Neuron (in vitro differentiated cells): ENCODE measurements around the gene ZNF600.
A peak's percentile ranks its signal among the peaks of the same experiment; 100 is the strongest.
"Not testable (repeated sequence)": the region's sequence is repeated elsewhere in the genome, so short reads cannot be mapped to it uniquely, and the experiment has no call there.

Source experiments
- H2AFZ ChIP-seq: one replicate; pipeline ENCODE4 v1.6.1; 2013; ENCODE audit warnings: low read depth, mild to moderate bottlenecking, inconsistent platforms, low read length, moderate library complexity
- H3K27me3 ChIP-seq: one replicate; pipeline ENCODE4 v1.6.1; 2013; ENCODE audit warnings: low read length; ENCODE audit not compliant: insufficient read depth
- H3K36me3 ChIP-seq: one replicate; pipeline ENCODE4 v1.6.1; 2013; ENCODE audit warnings: low read length; ENCODE audit not compliant: insufficient read depth
- H3K4me1 ChIP-seq: one replicate; pipeline ENCODE4 v1.6.1; 2013; ENCODE audit warnings: low read length; ENCODE audit not compliant: insufficient read depth
- H3K4me3 ChIP-seq: 2 replicates; pipeline ENCODE4 v1.5.1; 2013; ENCODE audit warnings: mild to moderate bottlenecking, low read length, moderate library complexity
- H3K9me3 ChIP-seq: one replicate; pipeline ENCODE4 v1.6.1; 2013; ENCODE audit warnings: low read length

Gene ZNF600

DNA sequence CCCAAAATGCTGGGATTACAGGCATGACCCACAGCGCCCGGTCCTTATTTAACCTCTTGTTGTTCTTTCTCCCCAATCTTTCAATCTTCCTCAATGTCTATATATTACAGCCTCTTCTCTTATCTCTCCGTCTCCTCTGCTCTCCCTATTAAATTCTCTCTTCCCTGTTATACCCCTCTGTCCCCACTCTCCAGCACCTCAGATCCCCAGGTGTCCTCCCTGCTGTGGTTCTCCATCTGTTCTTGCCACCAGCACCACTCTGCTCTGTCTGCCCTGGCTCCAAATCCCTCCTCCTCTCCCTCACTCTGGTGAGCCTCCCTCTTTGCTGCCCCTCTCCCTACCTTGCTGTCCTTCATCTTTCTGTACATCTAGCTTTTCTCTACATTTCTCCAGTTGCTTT is 1.1 kb downstream of the ZNF600 start:
- Histone ChIP-seq H3K36me3 (no peaks in the 10 kb centered on the region), H3K4me1 (peaks cover 7% of the 10 kb centered on the region), H3K27me3 (no peaks in the 10 kb centered on the region), H2AFZ (no peak overlapping the region), H3K4me3 (no peak overlapping the region), H3K9me3 (peaks cover 5% of the 10 kb centered on the region)

DNA sequence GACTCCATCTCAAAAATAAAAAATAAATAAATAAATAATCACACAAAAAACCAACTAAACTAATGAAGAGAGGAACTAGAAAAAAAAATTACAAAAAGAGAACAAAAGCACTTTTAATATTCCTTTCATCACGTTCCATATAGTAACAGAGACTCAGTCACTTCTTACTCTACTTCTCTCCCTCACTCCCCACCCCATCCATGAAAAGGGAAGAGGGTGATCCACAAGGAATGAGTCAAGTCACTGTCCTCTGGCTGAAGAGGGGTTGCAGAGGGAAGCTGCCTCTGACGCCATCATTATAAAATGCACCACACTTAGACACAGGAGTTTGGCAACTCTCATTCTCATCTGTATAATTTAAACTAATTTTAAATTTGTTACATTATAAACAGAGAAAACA is 3.7 kb downstream of the ZNF600 start:
- H3K36me3 ChIP-seq, H3K4me1 ChIP-seq, H3K27me3 ChIP-seq, H3K9me3 ChIP-seq, H2AFZ ChIP-seq, H3K4me3 ChIP-seq: not testable (repeated sequence)

- H3K36me3 ChIP-seq: peaks cover 2% of the 10 kb centered on the region
- H3K9me3 ChIP-seq: peaks cover 7% of the 10 kb centered on the region
- H3K27me3 ChIP-seq: no peaks in the 10 kb centered on the region
- H3K4me3 ChIP-seq: no peak overlapping the region
- no peak overlapping the region for H2AFZ ChIP-seq
- no peaks in the 10 kb centered on the region for H3K4me1 ChIP-seq
Observed at GRCh38 chr19:52778811-52779210, 7.8 kb downstream of the ZNF600 start.

DNA sequence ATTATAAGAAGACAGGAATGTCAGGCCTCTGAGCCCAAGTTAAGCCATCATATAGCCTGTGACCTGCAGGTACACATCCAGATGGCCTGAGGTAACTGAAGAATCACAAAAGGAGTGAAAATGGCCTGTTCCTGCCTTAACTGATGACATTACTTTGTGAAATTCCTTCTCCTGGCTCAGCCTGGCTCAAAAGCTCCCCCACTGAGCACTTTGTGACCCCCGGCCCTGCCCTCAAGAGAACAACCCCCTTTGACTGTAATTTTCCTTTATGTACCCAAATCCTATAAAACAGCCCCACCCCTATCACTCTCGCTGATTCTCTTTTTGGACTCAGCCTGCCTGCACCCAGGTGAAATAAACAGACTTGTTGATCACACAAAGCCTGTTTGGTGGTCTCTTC is 30.1 kb downstream of the ZNF600 start:
- H3K9me3 ChIP-seq, H2AFZ ChIP-seq, H3K4me1 ChIP-seq, H3K36me3 ChIP-seq, H3K27me3 ChIP-seq, H3K4me3 ChIP-seq: not testable (repeated sequence)

- Histone ChIP-seq H3K4me1 (peaks cover 2% of the 10 kb centered on the region), H3K36me3 (no peaks in the 10 kb centered on the region), H3K4me3 (no peak overlapping the region), H2AFZ (no peak overlapping the region), H3K27me3 (no peaks in the 10 kb centered on the region), H3K9me3 (no peaks in the 10 kb centered on the region)
Observed at GRCh38 chr19:52749780-52750179, 36.8 kb downstream of the ZNF600 start.

- peak overlapping the region; percentile 21 for H3K4me3 ChIP-seq
- peaks cover 2% of the 10 kb centered on the region for H3K4me1 ChIP-seq
- no peaks in the 10 kb centered on the region for H3K9me3 ChIP-seq
- peak overlapping the region; percentile 3 for H2AFZ ChIP-seq
- no peaks in the 10 kb centered on the region for H3K36me3 ChIP-seq
- no peaks in the 10 kb centered on the region for H3K27me3 ChIP-seq
Observed at GRCh38 chr19:52748336-52748950, 38.1 kb downstream of the ZNF600 start.

DNA sequence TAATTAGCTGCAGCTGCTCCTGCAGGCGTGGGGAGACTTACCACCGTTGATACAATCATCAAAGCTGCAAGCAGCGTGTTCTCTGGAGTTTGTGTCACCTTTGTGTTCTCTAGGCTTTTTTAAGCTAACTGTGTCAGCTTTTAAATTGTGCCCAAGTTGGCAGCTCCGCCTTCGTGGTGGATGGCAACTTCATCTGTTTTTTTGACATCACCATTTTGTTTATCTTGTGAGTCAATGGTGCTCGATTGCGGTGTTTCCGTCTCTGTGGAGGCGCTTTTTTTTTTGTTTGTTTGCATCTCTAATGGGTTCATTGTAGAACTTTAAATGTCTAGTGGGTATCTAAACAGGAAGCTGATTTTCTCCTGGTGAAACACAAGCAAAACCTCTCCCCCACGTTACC is 40.7 kb downstream of the ZNF600 start:
- H3K4me3 ChIP-seq, H3K36me3 ChIP-seq, H2AFZ ChIP-seq, H3K9me3 ChIP-seq, H3K4me1 ChIP-seq, H3K27me3 ChIP-seq: not testable (repeated sequence)

DNA sequence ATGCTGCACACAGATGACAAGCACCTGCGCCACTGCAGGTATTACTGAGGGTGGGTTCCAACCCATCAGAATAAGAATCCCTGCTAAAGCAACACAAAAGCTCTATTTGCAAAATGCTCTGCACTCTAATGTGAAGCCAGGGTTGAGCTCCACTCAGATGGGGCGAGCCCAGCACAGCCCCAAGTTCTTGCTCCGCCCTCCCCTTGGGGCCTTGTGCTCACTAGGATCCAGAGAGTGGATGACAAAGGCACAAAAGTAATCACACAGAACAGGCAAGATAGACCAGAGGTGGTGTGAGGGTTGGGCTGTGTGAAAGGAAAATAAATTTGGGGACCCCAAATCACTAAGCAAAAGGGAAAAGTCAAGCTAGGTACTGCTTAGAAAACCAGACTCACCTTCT is 43.5 kb downstream of the ZNF600 start:
- no peaks in the 10 kb centered on the region for H3K9me3 ChIP-seq
- no peaks in the 10 kb centered on the region for H3K36me3 ChIP-seq
- no peaks in the 10 kb centered on the region for H3K4me1 ChIP-seq
- H3K4me3 ChIP-seq: no peak overlapping the region
- H2AFZ ChIP-seq: no peak overlapping the region
- no peaks in the 10 kb centered on the region for H3K27me3 ChIP-seq

GRCh38 chr19:52742516-52742915 is 44.1 kb downstream of the ZNF600 start:
- Histone ChIP-seq H3K9me3 (no peaks in the 10 kb centered on the region), H3K4me1 (no peaks in the 10 kb centered on the region), H3K4me3 (no peak overlapping the region), H2AFZ (no peak overlapping the region), H3K27me3 (no peaks in the 10 kb centered on the region), H3K36me3 (no peaks in the 10 kb centered on the region)

DNA sequence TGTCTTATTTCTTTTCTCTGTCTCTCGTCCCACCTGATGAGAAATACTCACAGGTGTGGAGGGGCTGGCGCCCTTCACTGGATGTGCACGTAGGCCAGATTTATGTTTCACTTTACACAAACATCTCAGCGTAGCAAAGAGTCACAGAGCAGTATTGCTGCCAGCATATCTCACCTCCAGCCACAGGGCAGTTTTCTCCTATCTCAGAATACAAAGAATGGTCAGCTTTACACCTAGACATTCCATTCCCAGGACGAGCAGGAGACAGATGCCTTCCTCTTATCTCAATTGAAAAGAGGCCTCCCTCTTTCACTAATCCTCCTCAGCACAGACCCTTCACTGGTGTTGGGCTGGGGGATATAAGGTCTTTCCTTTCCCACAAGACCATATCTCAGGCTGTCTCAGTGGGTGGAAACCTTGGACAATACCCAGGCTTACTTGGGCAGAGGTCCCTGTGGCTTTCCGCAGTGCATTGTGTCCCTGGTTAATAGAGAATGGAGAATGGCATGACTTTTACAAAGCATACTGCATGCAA is 44.6 kb downstream of the ZNF600 start:
- H3K4me1 ChIP-seq: no peaks in the 10 kb centered on the region
- no peaks in the 10 kb centered on the region for H3K27me3 ChIP-seq
- H3K9me3 ChIP-seq: no peaks in the 10 kb centered on the region
- no peak overlapping the region for H2AFZ ChIP-seq
- H3K36me3 ChIP-seq: no peaks in the 10 kb centered on the region
- H3K4me3 ChIP-seq: no peak overlapping the region

GRCh38 chr19:52741371-52741770 is 45.2 kb downstream of the ZNF600 start:
- not testable (repeated sequence) for H3K4me1 ChIP-seq, H3K36me3 ChIP-seq, H2AFZ ChIP-seq, H3K27me3 ChIP-seq, H3K4me3 ChIP-seq, H3K9me3 ChIP-seq

DNA sequence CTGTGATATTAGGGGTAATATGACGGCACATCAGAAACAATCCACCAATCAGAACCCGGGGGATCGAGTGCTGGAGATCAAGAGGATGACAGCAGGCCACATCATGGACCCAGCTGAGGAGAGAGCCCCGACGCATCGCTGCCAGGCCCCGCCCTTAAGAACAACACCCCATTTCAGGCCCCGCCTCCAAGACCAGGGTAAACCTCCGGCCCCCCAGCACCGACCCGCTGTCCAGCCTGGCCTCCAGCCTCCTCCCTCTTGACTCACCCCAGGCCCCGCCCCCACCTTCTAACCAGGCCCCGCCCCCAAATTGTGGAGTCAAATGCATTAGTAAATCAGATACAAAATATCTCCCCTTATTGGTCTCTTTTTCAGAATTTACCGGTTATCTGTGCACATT is 47.0 kb downstream of the ZNF600 start:
- H3K9me3 ChIP-seq: peaks cover 6% of the 10 kb centered on the region
- H3K4me3 ChIP-seq: no peak overlapping the region
- H3K36me3 ChIP-seq: no peaks in the 10 kb centered on the region
- H3K27me3 ChIP-seq: no peaks in the 10 kb centered on the region
- H3K4me1 ChIP-seq: no peaks in the 10 kb centered on the region
- H2AFZ ChIP-seq: no peak overlapping the region

DNA sequence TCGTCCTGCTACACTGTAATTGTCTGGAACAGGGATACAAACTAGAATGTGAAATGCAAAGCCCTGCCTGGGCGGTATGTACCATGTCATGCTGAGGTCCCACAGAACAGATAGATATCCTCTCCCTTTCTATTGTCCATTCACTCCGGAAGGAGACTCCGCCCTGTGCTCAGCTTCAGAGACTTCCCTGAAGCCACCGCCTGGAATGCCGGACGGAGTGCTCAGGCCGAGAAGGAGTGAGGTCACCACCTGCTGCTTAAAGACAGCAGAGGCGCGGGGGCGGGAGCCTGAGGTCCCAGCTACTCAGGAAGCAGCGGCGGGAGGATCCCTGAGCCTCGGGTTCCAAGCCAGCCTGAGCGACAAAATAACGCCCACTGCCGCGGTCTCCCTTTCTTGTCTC is 50.9 kb downstream of the ZNF600 start:
- Histone ChIP-seq H3K4me3 (no peak overlapping the region), H3K9me3 (peaks cover 8% of the 10 kb centered on the region), H2AFZ (peak overlapping the region; percentile 94), H3K27me3 (no peaks in the 10 kb centered on the region), H3K36me3 (no peaks in the 10 kb centered on the region), H3K4me1 (no peaks in the 10 kb centered on the region)
